DLD1 (cell line): ENCODE measurements around the gene CEMIP2.

ENCODE experiments used
- in situ Hi-C: cut with HindIII; loops from 2 replicates; pipeline ENCODE4 v1.10.0; 2017; ENCODE audit warnings: low sequenced_read_pairs

The CEMIP2 gene

GRCh38 chr9:71747576-71747975, 20.7 kb downstream of the CEMIP2 start:
- in situ Hi-C loops, result no loop called here

DNA sequence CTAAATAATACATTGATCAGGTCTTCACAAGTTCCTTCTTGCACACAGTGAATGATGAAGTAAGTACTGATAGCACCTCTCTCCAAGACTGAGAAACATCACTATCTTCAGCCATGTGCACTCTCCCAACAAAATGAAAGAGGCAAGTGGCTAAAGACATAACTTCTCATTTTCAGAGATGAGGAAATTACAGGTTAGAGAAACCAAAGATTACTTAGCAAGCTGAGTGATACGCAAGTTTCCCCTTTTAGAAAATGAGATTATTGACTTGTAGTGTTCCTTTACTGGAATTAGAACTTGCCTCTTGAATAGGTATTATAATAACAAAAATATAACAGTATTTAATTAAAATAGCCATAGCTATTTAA, 21.6 kb downstream of the CEMIP2 start:
- in situ Hi-C loops, result no loop called here

DNA sequence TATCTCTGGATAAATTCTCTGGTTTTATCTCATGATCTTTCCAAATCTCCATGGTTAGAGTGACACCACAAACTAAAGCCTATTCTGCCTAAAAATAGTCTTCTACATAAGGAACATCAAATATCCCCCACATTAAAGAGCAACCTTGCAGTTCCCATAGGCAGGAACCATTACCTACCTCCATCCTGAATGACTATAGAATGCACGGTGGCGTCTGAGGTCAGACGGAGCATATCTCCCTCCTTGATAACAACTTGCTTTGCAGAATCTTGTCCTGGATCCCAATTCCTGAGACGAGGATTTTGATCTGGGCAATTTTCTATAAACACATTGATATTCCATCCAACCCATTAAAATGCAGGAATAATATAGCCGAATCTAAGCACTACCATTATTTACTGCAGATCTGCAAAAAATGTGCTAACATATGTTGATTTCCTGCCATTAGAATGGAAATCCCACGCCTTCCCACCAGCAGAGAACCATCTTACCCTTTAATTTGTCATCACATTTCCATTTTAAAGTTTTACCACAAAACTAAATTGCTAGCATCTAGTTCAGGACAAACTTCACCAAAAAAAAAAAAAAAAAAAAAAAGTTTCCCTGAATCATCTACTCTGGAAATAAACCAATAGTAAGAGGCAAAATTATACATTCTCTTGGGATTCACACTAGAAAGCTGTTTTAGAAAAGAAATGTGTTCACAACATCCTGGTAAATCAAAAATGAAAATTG, 22.1 kb downstream of the CEMIP2 start:
- in situ Hi-C loops, result no loop called here

DNA sequence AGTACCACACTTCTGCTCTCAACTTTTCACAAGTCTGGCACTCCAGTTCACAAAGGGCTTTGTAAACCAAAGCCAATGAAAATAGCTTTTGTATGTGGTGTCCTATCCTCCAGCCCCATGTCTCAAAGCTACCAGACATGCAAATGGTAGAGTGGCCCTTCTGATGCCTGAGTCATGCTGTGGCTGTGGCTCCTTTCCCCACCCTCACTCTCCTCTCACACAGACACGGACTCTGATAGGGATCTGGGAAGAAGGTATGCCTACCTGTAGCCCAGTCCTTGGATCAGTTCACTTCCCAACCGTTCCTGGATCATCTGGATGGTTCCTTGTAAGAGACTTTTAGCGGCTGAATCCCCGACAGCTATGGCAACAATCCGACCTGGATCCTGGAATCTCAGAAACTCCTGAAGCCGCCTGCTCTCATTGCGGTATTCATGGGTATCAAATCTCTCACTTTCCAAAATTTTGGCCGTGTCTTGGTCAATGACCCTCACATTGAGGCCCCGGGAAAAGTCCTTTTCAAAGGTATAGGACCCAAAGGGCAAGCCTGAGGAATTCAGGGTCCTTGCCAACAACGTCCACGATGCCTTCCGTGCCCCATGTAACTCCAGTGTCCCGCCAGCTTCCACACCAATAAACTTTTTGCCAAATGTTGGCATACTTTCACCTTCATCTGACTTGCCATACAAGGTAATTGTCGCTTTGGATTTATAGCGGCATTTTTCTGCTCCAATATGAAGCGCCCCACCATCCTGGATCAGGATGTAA, 23.4 kb downstream of the CEMIP2 start:
- in situ Hi-C loops, result no loop called here

GRCh38 chr9:71743882-71744281, 24.4 kb downstream of the CEMIP2 start:
- in situ Hi-C loops, result no loop called here

GRCh38 chr9:71743217-71743705, 25.1 kb downstream of the CEMIP2 start:
- in situ Hi-C loops, result no loop called here

- in situ Hi-C loops, result no loop called here
Observed at GRCh38 chr9:71742703-71743102, 25.6 kb downstream of the CEMIP2 start.

- in situ Hi-C loops, result no loop called here
Observed at GRCh38 chr9:71741926-71742648, 26.2 kb downstream of the CEMIP2 start.

DNA sequence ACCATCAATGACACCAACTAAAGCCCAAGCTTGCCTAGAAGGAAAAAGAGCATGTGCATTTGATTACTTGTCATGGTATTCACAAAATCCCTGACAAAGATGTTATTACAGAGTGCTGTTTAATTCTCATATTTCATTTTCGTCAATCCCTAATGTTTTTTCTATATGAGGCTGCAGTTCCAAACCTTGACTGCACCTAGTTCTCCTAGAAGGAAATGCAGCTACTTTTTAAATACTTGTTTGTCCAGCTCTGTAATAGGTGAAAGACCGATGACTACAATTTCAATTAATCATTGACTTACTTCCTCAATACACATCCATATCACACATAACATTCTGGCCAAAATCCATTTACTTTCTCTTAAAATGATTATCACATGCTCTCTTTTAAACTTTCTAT, 28.1 kb downstream of the CEMIP2 start:
- in situ Hi-C loops, result no loop called here

GRCh38 chr9:71737455-71737854, 30.9 kb downstream of the CEMIP2 start:
- in situ Hi-C loops, result no loop called here

DNA sequence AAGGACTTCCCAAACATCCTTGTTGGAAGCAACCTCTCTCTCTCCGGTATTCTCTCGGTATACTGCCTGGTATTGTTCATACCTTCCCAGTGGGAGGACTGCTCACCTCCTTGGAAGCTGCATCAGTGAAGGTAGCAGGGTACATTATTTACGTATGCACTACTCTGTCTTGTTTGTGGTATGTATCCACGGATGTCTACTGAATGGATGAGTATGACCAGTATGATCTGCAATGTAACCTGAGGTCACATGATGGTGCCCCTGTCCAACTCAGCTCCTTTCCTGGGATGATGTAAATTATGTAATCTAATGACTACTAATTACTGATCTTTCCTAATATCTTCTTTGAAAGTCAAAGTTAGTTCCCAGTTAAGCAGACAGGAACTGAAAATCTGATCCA, 32.1 kb downstream of the CEMIP2 start:
- in situ Hi-C loops, result no loop called here

- in situ Hi-C loops, result no loop called here
Observed at GRCh38 chr9:71734950-71735349, 33.4 kb downstream of the CEMIP2 start.

DNA sequence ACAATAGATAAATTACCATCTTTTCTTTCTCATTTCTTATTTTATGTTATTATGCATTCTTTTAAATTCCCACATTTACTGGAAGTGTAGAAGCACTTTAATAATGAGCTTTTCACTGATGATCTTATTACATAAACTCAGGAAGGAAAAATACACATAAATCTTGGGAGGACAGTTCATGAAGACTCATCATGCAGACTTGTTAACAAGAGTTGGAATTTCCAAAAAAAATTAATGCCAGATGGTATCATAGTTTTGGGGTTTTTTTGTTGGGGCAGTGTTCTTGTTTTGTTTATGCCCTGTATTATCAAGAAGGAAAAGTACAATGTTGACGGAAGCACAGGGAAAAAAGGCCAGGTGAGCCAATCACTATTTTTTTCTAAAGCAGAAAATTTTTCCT, 35.1 kb downstream of the CEMIP2 start:
- in situ Hi-C loops, result no loop called here

DNA sequence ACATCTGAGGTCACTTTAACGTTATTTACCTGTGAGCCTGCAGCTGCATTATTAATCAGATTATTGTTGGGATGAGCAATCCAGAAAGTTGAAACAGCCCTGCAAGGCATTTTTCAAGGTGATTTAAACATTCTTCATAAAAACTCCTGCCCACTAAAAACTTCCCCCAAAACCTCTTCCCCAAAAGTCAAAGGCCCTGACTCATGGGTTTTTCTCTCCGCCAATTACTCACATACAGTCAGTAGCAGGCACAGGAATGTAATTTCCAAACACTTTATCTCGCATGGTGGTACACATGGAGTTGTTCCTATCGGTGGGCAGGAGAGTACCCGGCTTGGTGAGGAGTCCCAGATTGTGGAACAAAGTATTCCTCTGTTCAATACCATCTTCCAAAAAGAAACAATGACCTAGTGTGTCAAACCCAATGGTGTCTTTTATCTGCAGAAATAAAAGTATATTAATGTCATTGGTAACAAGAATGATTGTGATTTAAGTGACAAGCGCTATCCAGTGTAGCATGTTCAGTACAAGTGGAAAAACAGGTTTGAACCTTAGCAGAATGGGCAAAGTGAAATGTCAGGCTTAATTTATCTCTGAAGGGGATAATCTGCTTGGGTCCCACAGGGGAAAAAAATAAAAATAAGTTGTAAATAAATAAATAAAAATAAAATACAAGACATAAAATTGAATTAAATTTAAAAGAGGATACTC, 38.3 kb downstream of the CEMIP2 start:
- in situ Hi-C loops, result no loop called here

- in situ Hi-C loops, result no loop called here
Observed at GRCh38 chr9:71726723-71727122, 41.6 kb downstream of the CEMIP2 start.

GRCh38 chr9:71725590-71726338, 42.5 kb downstream of the CEMIP2 start:
- in situ Hi-C loops, result no loop called here

GRCh38 chr9:71721855-71722254, 46.5 kb downstream of the CEMIP2 start:
- in situ Hi-C loops, result no loop called here

GRCh38 chr9:71719562-71719961, 48.8 kb downstream of the CEMIP2 start:
- in situ Hi-C loops, result no loop called here

GRCh38 chr9:71719088-71719487, 49.2 kb downstream of the CEMIP2 start:
- in situ Hi-C loops, result no loop called here

DNA sequence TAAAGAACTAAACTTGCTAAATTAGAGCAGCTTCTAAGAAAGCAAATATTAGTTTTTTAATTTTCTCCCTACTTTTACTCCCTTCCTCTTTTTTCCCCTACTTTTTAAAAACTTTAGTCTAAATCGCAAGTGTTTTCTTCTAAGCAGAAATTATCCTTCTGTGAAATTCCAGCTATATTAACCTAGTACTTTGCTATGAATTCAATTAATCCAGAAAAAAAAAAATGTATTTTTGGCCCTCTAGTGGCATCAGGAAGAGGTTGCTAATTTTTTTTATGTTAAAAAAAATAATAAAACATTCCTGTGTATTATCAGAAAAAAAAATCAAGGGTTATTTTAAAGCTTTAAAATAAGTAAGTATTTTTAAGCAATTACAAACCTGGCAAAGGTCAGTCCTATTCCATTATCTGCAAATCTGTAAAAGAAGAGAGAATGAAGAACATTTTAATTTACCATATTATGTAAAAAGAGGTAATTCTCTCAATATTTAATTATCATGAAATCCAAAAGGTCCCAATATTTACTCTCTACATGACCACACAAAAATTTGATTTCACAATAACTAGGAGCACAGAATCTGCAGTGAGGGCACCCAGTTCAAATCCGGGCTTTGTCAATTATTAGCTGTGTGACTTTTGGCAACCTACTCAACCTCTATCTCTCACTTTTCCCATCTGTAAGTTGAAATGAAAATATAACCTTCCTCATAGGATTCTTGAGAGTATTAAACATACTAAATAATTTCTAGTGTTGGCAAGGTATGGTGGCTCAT, 52.0 kb downstream of the CEMIP2 start:
- in situ Hi-C loops, result no loop called here
